Activated CD4-positive, alpha-beta memory T cell treated with anti-CD3 and anti-CD28 coated beads for 36 hours (primary cell): Measurements from ENCODE around the gene BATF2. TPM values are rescaled to one million over a fixed set of nuclear protein-coding genes. Genes with fewer than 3 reads are reported as not detected.
"Not testable (repeated sequence)": the region's sequence is repeated elsewhere in the genome, so short reads cannot be mapped to it uniquely, and the experiment has no call there.

Source experiments
- CTCF ChIA-PET: fragments of 350-600 bp; sonication (Branson Sonifier 250); formaldehyde crosslinking; loops from one replicate; lab custom pipeline; 2021; ENCODE audit warnings: antibody characterized with exemption, inconsistent platforms; lab: Charles Lee
- POLR2A ChIA-PET: fragments of 350-600 bp; sonication (Branson Sonifier 250); formaldehyde crosslinking; loops from one replicate; lab custom pipeline; 2021; ENCODE audit warnings: antibody characterized with exemption; lab: Charles Lee
- DNase-seq: peaks from one replicate; pipeline ENCODE4 v3.0.0-alpha.2; 2020
- H3K27ac Mint-ChIP-seq: one replicate; pipeline ENCODE4 v1.8.0; 2021; ENCODE audit warnings: mixed read lengths
- H3K27me3 Mint-ChIP-seq: one replicate; pipeline ENCODE4 v1.8.0; 2021; ENCODE audit warnings: mixed read lengths
- H3K36me3 Mint-ChIP-seq: one replicate; pipeline ENCODE4 v1.8.0; 2021; ENCODE audit warnings: mixed read lengths
- H3K4me1 Mint-ChIP-seq: one replicate; pipeline ENCODE4 v1.8.0; 2021; ENCODE audit warnings: low read depth, mixed read lengths
- H3K4me3 Mint-ChIP-seq: one replicate; pipeline ENCODE4 v1.8.0; 2021; ENCODE audit warnings: mild to moderate bottlenecking, mixed read lengths
- H3K9me3 Mint-ChIP-seq: one replicate; pipeline ENCODE4 v1.8.0; 2021; ENCODE audit warnings: mixed read lengths
- intact Hi-C: fragments of 100-400 bp; cut with micrococcal nuclease; formaldehyde crosslinking; loops from one replicate; pipeline ENCODE4 v1.15.1; 2023
- total RNA-seq, 2 experiments: library from RNA; stranded (reverse); gene quantifications; one replicate each; pipeline ENCODE4 v1.2.3, GENCODE V29; 2021

The BATF2 gene
- total RNA-seq, 2 experiments from 2014 or later: 0.22 TPM; not detected in 1

DNA sequence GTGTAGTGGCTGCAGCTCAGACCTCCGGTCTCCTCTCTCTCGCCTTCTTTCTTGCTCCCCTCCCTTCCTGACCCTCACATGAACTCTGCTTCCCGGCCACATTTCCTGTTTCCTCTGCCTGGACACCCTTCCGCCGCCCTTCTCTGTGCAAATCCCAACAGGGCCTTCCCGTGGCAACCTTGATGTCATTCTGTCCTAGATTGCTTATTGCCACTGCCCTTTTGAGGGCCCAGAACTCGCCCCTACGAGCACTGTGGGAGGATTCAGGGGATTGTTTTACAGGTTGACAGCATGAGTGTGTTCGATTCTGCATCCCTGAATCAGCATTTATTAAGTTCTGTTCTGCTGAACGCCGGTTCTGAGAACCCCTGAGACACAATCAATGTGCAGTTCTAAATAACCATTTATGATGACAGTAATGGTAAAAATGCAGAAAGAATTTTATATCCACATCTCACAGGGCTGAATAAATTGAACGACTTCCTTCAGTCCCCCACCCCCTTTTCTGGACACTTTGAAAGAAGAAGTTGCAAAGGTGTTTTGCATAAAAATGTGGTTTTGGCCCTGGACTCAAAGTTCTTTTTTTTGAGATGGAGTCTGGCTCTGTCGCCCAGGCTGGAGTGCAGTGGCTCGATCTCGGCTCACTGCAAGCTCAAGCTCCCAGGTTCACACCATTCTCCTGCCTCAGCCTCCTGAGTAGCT is 6.4 kb downstream of the BATF2 start:
- CTCF ChIA-PET: no interaction called here
- Mint-ChIP-seq H3K4me3 (no peak overlapping the region), H3K27ac (no peak overlapping the region), H3K4me1 (peaks cover 13% of the 10 kb centered on the region), H3K36me3 (no peaks in the 10 kb centered on the region), H3K9me3 (no peaks in the 10 kb centered on the region), H3K27me3 (no peaks in the 10 kb centered on the region)
- intact Hi-C loops: no loop called here
- POLR2A ChIA-PET: no interaction called here
- DNase-seq: no peak

DNA sequence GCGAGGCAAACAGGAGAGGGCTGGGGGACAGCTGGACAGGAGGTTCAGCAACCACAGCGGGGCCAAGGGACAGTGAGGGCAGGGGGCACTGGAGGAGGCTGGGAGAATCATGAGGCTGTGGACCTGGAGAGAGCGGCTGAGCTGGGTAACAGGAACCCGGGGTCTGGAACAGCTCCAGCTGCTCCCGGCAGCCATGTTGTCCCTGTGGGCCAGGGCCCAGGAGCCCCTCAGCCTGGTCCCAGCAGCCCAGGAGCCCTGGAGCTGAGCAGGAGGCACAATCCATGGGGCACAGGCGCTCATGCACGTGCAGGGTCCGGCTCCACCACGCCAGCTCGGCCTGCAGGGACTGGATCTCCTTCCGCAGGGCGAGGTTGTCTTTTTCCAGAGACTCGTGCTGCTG is 7.4 kb downstream of the BATF2 start:
- no peak overlapping the region for H3K4me3 Mint-ChIP-seq

DNA sequence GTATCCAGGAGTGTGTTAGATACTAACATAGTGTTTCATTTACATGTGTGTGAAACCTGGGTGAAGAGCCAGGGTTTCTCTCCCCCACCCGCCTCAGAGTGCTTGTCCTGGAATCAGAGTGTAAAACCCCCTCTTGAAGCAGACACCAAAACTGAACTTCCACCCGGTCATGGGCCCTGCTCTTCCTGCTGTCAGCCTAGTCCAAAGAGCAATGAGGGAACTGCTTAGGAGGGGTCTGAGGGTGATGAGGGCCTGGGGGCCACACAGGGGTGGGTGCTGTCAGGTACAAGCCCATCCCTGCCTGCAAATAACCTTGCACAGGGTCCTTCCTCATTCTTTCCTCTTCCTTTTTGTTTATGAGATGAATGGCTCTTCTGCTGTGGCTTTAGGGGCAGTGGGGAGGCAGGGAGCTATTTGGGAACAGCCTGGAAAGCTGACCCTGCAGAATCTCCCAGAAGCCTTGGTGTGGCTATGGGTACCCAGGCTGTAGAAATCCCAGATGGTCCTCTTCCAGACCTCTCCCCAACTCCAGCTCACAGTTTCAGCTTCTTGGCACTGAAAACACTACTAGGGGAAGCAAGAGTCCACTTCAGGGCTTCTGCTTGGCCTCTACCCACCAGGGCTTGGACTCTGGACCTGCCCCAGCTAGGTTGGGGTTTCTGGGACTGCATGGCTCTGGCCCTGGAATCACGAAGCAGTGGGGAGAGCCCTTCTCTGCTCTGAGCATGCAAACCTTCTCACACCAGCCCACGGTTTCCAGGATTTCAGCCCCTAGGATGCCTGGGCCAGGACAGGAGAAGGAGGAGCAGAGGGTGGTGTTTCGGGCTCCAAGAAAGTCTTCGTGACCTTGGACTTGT is 8.5 kb downstream of the BATF2 start:
- ChIA-PET CTCF (interaction anchor here (1.0 kb wide), 1 partner anchor 26 kb away, joined by 3 read pairs; the partner anchor contains the start of gene ARL2), POLR2A (no interaction called here)
- Mint-ChIP-seq H3K9me3 (no peaks in the 10 kb centered on the region), H3K27me3 (peaks cover 2% of the 10 kb centered on the region), H3K27ac (no peak overlapping the region), H3K4me3 (no peak overlapping the region), H3K4me1 (peaks cover 13% of the 10 kb centered on the region), H3K36me3 (no peaks in the 10 kb centered on the region)
- DNase-seq: no peak
- intact Hi-C loops: no loop called here

More for the DNA sequence above, 7.4 kb downstream of the BATF2 start:
- no peaks in the 10 kb centered on the region for H3K36me3 Mint-ChIP-seq
- H3K4me1 Mint-ChIP-seq: peaks cover 13% of the 10 kb centered on the region
- ChIA-PET CTCF (no interaction called here), POLR2A (no interaction called here)
- no peak for DNase-seq
- no peaks in the 10 kb centered on the region for H3K9me3 Mint-ChIP-seq
- intact Hi-C loops: no loop called here
- peak overlapping the region; percentile 8 for H3K27ac Mint-ChIP-seq
- peaks cover 2% of the 10 kb centered on the region for H3K27me3 Mint-ChIP-seq

DNA sequence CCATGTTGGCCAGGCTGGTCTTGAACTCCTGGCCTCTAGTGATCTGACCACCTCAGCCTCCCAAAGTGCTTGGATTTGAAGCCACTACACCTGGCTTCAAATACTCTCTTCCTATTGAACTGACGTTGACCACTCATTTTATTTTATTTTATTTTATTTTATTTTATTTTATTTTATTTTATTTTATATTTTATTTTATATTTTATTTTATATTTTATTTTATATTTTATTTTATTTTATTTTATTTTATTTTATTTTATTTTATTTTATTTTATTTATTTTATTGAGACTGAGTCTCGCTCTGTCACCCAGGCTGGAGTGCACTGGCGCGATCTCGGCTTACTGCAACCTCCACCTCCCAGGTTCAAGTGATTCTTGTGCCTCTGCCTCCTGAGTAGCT is 13.4 kb downstream of the BATF2 start:
- DNase-seq, H3K4me1 Mint-ChIP-seq, H3K27me3 Mint-ChIP-seq, H3K4me3 Mint-ChIP-seq, CTCF ChIA-PET, H3K9me3 Mint-ChIP-seq, intact Hi-C loops, H3K36me3 Mint-ChIP-seq, POLR2A ChIA-PET, H3K27ac Mint-ChIP-seq: not testable (repeated sequence)

DNA sequence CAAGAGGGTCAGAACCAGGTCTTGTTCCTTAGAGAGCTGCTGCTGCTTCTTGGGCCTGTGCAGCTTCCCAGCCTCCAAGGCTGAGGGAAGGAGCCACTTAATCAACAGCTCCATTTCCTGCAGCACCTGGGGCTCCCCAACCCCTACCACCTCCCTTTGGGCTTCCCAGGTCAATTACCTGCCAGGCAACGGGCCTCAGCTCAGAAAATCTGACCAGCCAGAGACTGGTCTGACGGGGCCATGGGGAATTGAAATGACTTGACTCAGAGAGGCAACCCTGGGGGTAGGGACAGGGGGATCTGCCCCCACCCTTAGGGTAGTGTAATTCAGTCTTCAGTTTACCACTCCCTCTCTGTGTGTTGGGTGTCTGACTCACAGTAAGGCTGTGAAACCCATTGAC is 20.1 kb downstream of the BATF2 start:
- H3K27ac Mint-ChIP-seq: no peak overlapping the region
- CTCF ChIA-PET: interaction anchor here (1.2 kb wide), 1 partner anchor 111 kb away, joined by 3 read pairs; no protein-coding TSS in a partner anchor
- POLR2A ChIA-PET: no interaction called here
- H3K4me1 Mint-ChIP-seq: peaks cover 4% of the 10 kb centered on the region
- H3K36me3 Mint-ChIP-seq: no peaks in the 10 kb centered on the region
- H3K27me3 Mint-ChIP-seq: no peaks in the 10 kb centered on the region
- no peak for DNase-seq
- intact Hi-C loops: no loop called here
- H3K9me3 Mint-ChIP-seq: no peaks in the 10 kb centered on the region
- no peak overlapping the region for H3K4me3 Mint-ChIP-seq

DNA sequence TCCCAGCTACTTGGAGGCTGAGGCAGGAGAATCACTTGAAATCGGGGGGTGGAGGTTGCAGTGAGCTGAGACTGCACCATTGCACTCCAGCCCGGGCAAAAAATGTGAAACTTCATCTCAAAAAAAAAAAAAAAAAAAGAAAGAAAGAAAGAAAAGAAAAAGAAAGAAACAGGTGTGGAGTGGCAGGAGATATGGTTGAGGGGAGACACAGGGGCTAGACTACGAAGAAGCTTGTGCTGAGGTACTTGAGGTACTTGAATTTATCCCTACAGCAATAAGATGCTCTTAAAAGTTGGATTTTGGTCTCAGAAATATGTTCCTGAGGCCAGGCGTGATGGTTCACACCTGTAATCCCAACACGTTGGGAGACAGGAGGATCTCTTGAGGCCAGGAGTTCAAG is 22.6 kb downstream of the BATF2 start:
- intact Hi-C loops: loop anchor here (5.0 kb wide), 2 partner anchors 57 to 107 kb away; partner anchors contain the start of gene ATG2A
- Mint-ChIP-seq H3K27ac (no peak overlapping the region), H3K27me3 (no peaks in the 10 kb centered on the region), H3K9me3 (no peaks in the 10 kb centered on the region), H3K36me3 (no peaks in the 10 kb centered on the region), H3K4me3 (no peak overlapping the region), H3K4me1 (peaks cover 20% of the 10 kb centered on the region)
- POLR2A ChIA-PET: no interaction called here
- no peak for DNase-seq
- CTCF ChIA-PET: no interaction called here

DNA sequence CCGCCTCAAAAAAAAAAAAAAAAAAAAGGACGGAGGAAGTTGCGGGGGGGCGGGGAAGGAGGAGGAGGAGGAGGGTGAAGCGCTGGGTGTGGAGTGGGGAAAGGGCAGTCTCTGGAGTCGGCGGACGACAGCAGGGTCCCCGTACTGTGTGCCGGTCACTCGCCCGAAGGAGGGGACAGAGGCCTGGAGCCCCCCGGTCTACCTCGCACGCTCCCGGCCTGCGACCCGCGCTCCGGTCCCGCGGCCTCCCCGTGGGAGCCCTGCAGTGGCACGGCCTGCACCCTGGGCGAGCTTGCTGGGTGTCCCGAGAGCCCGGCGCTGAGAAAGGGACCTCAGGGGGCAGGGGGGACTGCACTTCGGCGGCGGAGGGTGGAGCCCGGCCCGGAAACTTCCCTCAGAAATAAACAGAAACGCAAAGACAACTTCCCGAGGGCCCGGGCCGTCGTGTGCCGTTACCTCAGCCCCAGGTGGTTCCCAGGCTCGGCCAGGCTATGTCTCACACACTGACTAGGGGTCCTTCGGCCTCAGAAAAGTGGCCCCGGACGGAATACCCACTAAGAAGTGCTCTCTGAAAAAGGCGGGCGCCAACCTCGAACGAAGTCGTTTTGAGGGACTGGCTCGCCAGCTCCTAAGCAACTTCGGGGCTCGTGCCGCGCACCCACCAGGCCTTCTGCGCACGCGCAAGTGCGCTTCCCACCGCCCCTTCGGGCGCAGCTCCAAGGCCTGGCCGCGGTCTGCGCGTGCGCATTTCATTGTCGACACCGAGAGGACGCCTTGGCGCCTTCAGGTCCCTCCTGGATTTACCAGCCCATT is 25.1 kb downstream of the BATF2 start, which contains the start of gene MAJIN:
Gene MAJIN, minus strand, starts transcription at position 688 of the 813 bp plus-strand sequence. CDS start 12,703 bp downstream, outside the sequence.
- ChIA-PET POLR2A (interaction anchor here (1.0 to 1.1 kb wide), 2 partner anchors 42 to 47 kb away, joined by 4 to 6 read pairs; partner anchors contain the start of genes ARL2 and PPP2R5B), CTCF (interaction anchor here (1.0 to 1.3 kb wide), 2 partner anchors 27 to 43 kb away, joined by 3 read pairs; partner anchors contain the start of gene ARL2)
- peak; percentile 91 for DNase-seq
- H3K27ac Mint-ChIP-seq: peak within 1 kb of the TSS; percentile 90
- no peaks in the 10 kb centered on the region for H3K27me3 Mint-ChIP-seq
- H3K4me3 Mint-ChIP-seq: peak within 1 kb of the TSS; percentile 66
- H3K4me1 Mint-ChIP-seq: peaks cover 38% of the 10 kb centered on the region
- H3K36me3 Mint-ChIP-seq: no peaks in the 10 kb centered on the region
- intact Hi-C loops: loop anchor here (5.0 kb wide), 2 partner anchors 54 to 104 kb away; partner anchors contain the start of gene ATG2A
- H3K9me3 Mint-ChIP-seq: no peaks in the 10 kb centered on the region

DNA sequence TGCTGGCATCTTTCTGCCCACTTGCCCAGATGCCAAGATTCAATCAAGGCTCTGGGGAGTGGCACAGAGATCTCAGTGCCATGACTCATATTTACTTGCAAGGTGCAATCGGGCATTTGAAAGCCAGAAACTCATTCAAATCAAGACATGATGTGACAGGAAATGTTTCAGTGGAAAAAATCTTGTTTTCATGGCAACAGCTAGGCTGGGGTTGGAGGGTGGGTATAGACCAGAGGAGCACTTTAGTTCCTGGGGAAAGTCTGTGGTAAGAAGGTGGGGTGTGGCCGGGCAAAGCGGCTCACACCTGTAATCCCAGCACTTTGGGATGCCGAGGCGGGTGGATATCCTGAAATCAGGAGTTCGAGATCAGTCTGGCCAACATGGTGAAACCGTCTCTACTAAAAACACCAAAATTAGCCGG is 26.0 kb downstream of the BATF2 start:
- ChIA-PET POLR2A (interaction anchor here (1.1 kb wide), 1 partner anchor 46 kb away, joined by 6 read pairs; the partner anchor contains the start of gene PPP2R5B), CTCF (no interaction called here)
- H3K36me3 Mint-ChIP-seq: no peaks in the 10 kb centered on the region
- peaks cover 45% of the 10 kb centered on the region for H3K4me1 Mint-ChIP-seq
- H3K27me3 Mint-ChIP-seq: no peaks in the 10 kb centered on the region
- peak; percentile 67 for DNase-seq
- peak overlapping the region; percentile 90 for H3K27ac Mint-ChIP-seq
- H3K4me3 Mint-ChIP-seq: peak overlapping the region; percentile 66
- H3K9me3 Mint-ChIP-seq: no peaks in the 10 kb centered on the region
- intact Hi-C loops: loop anchor here (5.0 kb wide), 2 partner anchors 53 to 103 kb away; partner anchors contain the start of gene ATG2A

DNA sequence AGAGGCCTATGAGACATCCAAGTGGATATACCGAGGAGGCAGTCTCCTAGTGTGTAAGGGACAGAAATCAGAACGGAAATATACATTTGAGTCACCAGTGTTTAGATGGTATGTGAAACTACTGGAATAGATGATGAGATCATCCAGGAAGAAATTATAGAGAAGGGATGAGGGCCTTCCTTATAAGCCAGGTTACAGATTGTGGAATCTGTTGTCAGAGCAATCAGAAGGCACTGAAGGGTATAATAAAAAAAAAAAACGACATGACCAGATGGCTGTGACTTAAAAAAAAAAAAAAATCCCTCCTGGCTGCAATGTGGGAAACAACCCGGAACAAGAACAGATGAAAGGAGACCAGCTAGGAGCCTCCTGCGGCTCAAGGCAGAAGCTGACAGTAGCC is 27.6 kb downstream of the BATF2 start:
- POLR2A ChIA-PET: interaction anchor here (0.6 kb wide), 2 partner anchors 104 to 763 kb away, joined by 3 to 6 read pairs; no protein-coding TSS in a partner anchor
- Mint-ChIP-seq H3K27me3 (no peaks in the 10 kb centered on the region), H3K36me3 (no peaks in the 10 kb centered on the region), H3K9me3 (no peaks in the 10 kb centered on the region), H3K4me1 (peaks cover 51% of the 10 kb centered on the region), H3K27ac (peak overlapping the region; percentile 57), H3K4me3 (no peak overlapping the region)
- intact Hi-C loops: no loop called here
- CTCF ChIA-PET: interaction anchor here (0.6 kb wide), 2 partner anchors 153 to 547 kb away, joined by 3 to 4 read pairs; partner anchors contain the start of gene MRPL49
- DNase-seq: no peak

DNA sequence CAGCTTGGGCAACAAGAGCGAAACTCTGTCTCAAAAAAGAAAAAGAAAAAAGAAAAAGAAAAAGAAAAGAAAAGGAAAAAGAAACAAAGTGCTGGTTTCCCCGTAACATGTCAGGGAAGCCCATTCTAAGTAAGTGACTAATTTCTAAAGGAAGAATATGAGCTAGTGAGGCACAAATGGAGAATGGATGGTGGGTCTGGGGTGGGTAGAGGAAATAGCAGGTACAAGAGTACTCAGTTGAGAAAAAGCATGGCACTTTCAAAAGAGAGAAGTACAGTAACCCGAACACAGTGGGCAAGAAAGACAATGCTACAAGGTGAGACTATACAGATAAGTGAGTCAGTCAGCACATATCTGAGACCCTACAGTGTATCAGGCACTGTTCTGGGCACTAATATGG is 29.4 kb downstream of the BATF2 start:
- Mint-ChIP-seq H3K27me3 (no peaks in the 10 kb centered on the region), H3K36me3 (no peaks in the 10 kb centered on the region), H3K9me3 (no peaks in the 10 kb centered on the region), H3K4me1 (peaks cover 51% of the 10 kb centered on the region), H3K4me3 (no peak overlapping the region), H3K27ac (peak overlapping the region; percentile 60)
- intact Hi-C loops: no loop called here
- POLR2A ChIA-PET: no interaction called here
- CTCF ChIA-PET: interaction anchor here (0.6 to 1.0 kb wide), 2 partner anchors 79 to 116 kb away, joined by 3 read pairs; no protein-coding TSS in a partner anchor
- peak; percentile 42 for DNase-seq

DNA sequence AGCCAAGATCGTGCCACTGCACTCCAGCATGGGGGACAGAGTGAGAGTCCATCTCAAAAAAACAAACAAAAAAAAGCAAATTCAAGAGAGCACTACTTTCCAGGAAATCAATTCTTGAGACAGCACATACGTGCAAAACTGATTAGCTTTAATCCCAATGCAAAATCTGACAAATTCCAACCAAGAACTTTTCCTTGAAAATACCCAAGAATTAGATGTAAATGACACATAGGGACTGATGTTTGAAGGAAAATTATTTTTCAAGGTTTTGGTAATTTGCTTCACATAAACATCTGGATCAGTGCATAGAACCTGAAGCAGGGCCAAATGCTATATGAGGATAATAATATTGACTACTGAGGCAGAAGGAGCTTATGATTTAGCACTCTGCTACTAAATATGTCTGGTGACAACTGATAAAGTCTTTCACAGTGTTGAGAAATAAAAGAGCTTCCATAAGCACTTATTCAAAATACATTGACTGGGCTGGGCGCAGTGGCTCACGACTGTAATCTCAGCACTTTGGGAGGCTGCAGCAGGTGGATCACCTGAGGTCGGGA is 33.6 kb downstream of the BATF2 start:
- H3K27me3 Mint-ChIP-seq: peaks cover 2% of the 10 kb centered on the region
- no peak for DNase-seq
- no peak overlapping the region for H3K4me3 Mint-ChIP-seq
- no peaks in the 10 kb centered on the region for H3K9me3 Mint-ChIP-seq
- H3K4me1 Mint-ChIP-seq: peaks cover 28% of the 10 kb centered on the region
- ChIA-PET POLR2A (no interaction called here), CTCF (interaction anchor here (1.2 kb wide), 1 partner anchor 52 kb away, joined by 4 read pairs; no protein-coding TSS in a partner anchor)
- no peak overlapping the region for H3K27ac Mint-ChIP-seq
- intact Hi-C loops: no loop called here
- no peaks in the 10 kb centered on the region for H3K36me3 Mint-ChIP-seq
